Body of pancreas (tissue), 4 donors: ENCODE data around the gene ARHGAP12.
"Not testable (repeated sequence)": the region's sequence is repeated elsewhere in the genome, so short reads cannot be mapped to it uniquely, and the experiment has no call there.

Source experiments
- POLR2A ChIP-seq, 3 donors: fragments of 450-650 bp; IDR thresholded peaks; one replicate each; pipeline ENCODE4 v1.6.1; 2016; ENCODE audit warnings: antibody characterized with exemption in 3 of 3, mild to moderate bottlenecking in 2 of 3
- TF ChIP-seq, protein P1 (sequence below), 7 experiments: fragments of 450-650 bp in 4 of 7; fragments of 200-600 bp in 3 of 7; sonication (generic) in 3 of 7; IDR thresholded peaks; one replicate each; pipeline ENCODE4 v1.5.1; 2016 to 2019; ENCODE audit warnings: antibody characterized with exemption in 7 of 7

DNA sequence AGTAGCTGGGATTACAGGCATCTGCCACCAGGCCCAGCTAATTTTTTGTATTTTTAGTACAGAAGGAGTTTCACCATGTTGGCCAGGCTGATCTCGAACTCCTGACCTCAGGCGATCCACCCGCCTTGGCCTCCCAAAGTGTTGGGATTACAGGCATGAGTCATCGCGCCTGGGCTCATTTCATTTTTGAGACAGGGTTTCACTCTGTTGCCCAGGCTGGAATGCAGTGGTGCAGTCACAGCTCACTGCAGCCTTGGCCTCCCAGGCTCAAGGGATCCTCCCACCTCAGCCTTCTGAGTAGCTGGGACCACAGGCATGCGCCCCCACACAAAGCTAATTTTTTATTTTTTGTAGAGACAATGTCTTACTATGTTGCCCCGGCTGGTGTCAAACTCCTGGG is 159.7 kb downstream of the ARHGAP12 start:
- not testable (repeated sequence) for TF ChIP-seq POLR2A (IDR thresholded peaks at IDR 0.05)
- TF ChIP-seq, protein P1, sequence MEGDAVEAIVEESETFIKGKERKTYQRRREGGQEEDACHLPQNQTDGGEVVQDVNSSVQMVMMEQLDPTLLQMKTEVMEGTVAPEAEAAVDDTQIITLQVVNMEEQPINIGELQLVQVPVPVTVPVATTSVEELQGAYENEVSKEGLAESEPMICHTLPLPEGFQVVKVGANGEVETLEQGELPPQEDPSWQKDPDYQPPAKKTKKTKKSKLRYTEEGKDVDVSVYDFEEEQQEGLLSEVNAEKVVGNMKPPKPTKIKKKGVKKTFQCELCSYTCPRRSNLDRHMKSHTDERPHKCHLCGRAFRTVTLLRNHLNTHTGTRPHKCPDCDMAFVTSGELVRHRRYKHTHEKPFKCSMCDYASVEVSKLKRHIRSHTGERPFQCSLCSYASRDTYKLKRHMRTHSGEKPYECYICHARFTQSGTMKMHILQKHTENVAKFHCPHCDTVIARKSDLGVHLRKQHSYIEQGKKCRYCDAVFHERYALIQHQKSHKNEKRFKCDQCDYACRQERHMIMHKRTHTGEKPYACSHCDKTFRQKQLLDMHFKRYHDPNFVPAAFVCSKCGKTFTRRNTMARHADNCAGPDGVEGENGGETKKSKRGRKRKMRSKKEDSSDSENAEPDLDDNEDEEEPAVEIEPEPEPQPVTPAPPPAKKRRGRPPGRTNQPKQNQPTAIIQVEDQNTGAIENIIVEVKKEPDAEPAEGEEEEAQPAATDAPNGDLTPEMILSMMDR (IDR thresholded peaks at IDR 0.05) = not testable (repeated sequence)
